ENCODE data around the gene CELF5.
"Not testable (repeated sequence)": the region's sequence is repeated elsewhere in the genome, so short reads cannot be mapped to it uniquely, and the experiment has no call there.

CELF5 gene

DNA sequence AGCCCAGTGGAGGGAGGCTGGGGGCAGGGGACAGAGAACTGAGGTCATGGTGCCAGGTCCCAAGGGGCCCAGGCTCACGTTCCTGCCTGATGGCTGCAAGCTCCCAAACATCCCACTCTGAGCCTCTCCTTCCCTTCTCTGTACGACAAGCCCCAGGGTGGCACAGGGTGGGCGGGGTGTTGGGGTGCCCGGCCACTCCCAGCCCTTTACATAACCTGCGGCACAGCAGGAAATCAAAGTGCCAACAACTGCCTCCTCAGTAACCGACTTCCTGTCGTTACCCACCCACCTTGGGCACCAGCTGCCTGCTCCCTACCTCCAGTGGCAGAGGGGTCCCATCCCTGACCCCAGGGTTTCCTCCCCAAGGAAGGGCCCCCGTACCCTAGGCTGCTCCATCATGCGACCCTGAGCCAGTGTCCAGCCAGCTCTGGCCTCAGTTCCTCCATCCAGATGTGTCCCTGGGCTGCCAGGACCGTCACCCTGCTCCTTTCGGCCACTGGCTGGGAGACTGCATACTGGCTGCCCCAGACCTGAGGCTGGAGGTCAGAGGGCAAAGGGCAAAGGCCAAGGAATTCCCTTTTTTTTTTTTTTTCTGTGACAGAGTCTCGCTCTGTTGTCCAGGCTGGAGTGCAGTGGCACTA lies 114.2 kb downstream of the CELF5 start:
- Mint-ChIP-seq H3K36me3 (no peaks in the 10 kb centered on the region), H3K4me1 (peaks cover 6% of the 10 kb centered on the region), H3K9me3 (no peaks in the 10 kb centered on the region), H3K4me3 (no peak overlapping the region), H3K27me3 (no peaks in the 10 kb centered on the region), H3K27ac (peak overlapping the region; percentile 55)

GRCh38 chr19:3340340-3340739 lies 115.9 kb downstream of the CELF5 start:
- peak overlapping the region; percentile 35 for H3K27ac Mint-ChIP-seq
- H3K9me3 Mint-ChIP-seq, result no peaks in the 10 kb centered on the region
- H3K4me3 Mint-ChIP-seq, result no peak overlapping the region
- no peaks in the 10 kb centered on the region for H3K27me3 Mint-ChIP-seq
- no peaks in the 10 kb centered on the region for H3K36me3 Mint-ChIP-seq
- H3K4me1 Mint-ChIP-seq, result peaks cover 6% of the 10 kb centered on the region

GRCh38 chr19:3342246-3342645 lies 117.8 kb downstream of the CELF5 start:
- no peaks in the 10 kb centered on the region for H3K36me3 Mint-ChIP-seq
- H3K27me3 Mint-ChIP-seq, result no peaks in the 10 kb centered on the region
- no peaks in the 10 kb centered on the region for H3K9me3 Mint-ChIP-seq
- peaks cover 6% of the 10 kb centered on the region for H3K4me1 Mint-ChIP-seq
- H3K27ac Mint-ChIP-seq, result no peak overlapping the region
- H3K4me3 Mint-ChIP-seq, result no peak overlapping the region

GRCh38 chr19:3342962-3343361 lies 118.5 kb downstream of the CELF5 start:
- H3K4me3 Mint-ChIP-seq, H3K27me3 Mint-ChIP-seq, H3K9me3 Mint-ChIP-seq, H3K4me1 Mint-ChIP-seq, H3K27ac Mint-ChIP-seq, H3K36me3 Mint-ChIP-seq: not testable (repeated sequence)

- H3K9me3 Mint-ChIP-seq, result no peaks in the 10 kb centered on the region
- H3K27me3 Mint-ChIP-seq, result no peaks in the 10 kb centered on the region
- H3K27ac Mint-ChIP-seq, result no peak overlapping the region
- no peaks in the 10 kb centered on the region for H3K36me3 Mint-ChIP-seq
- H3K4me3 Mint-ChIP-seq, result peak overlapping the region; percentile 26
- peaks cover 1% of the 10 kb centered on the region for H3K4me1 Mint-ChIP-seq
Measured at GRCh38 chr19:3343619-3344502, 119.4 kb downstream of the CELF5 start.

DNA sequence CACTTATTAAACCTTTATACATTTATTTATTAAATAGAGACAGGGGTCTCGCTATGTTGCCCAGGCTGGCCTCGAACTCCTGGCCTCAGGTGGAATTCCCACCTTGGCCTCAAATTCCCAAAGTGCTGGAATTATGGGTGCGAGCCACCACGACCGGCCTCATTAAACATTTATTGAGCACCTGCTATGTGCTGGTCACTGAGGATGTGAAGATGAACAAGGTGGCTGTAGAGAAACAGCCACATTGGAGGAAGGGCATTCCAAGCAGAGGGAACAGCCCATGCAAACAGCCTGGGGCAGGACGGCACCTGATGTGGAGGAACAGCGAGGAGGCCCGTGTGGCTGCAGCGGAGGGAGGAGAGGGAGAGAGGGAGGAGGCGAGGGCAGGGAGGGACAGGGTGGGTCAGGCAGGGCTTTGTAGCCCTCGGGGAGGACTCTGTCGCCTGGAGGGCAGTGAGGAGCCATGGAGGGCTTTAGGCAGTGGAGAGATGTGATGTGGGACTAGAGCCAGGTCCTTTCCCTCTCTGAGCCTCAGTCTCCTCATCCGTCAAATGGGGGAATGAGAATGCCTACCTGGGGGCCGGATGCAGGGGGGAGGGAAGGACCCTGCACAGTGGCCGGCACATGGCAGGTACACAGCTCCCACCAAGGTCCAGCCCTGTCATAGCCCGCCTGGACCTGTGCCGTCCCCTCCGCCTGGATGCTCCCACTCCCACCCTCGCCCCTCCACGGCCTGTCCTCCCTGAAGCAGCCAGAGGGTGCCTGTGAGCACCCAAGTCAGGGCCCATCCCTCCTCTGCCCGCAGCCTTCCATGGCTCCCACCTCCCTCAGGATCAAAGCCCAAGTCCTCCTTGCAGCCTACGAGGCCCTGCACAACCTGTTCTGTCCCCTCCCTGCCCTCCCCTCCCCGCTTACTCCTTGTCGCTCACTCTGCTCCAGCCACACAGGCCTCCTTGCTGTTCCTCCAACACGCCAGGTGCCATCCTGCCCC lies 120.4 kb downstream of the CELF5 start:
- no peaks in the 10 kb centered on the region for H3K36me3 Mint-ChIP-seq
- H3K4me1 Mint-ChIP-seq, result no peaks in the 10 kb centered on the region
- H3K27ac Mint-ChIP-seq, result no peak overlapping the region
- H3K9me3 Mint-ChIP-seq, result no peaks in the 10 kb centered on the region
- no peak overlapping the region for H3K4me3 Mint-ChIP-seq
- no peaks in the 10 kb centered on the region for H3K27me3 Mint-ChIP-seq

DNA sequence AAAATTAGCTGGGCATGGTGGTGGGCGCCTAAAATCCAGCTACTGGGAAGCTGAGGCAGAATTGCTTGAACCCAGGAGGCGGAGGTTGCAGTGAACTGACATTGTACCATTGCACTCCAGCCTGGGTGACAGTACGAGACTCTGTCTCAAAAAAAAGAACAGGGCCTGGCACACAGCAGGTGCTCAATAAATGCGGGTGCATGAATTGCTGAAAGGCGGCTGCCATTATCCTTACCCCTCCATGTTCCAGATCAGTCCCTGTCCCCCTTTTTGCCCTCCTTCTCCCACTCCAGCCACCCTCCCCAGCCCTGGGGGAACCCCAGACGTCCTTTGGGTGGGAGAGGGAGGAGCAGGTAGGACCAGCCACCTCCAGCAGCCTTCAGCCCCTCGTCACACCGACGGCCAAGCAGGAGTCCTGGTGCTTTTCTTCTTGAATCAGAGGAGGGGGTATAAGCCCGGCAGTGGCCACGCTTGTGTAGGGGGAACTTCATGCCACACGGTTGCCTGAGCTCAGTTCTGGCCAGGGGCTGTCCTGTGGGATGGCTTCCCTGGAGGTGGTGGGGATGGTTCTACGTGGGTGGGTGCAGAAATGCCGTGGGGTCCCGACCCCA lies 121.5 kb downstream of the CELF5 start:
- no peak overlapping the region for H3K4me3 Mint-ChIP-seq

More for the DNA sequence above, 121.5 kb downstream of the CELF5 start:
- Mint-ChIP-seq H3K4me1 (no peaks in the 10 kb centered on the region), H3K27me3 (no peaks in the 10 kb centered on the region), H3K27ac (no peak overlapping the region), H3K36me3 (no peaks in the 10 kb centered on the region), H3K9me3 (no peaks in the 10 kb centered on the region)
